Body of pancreas (tissue), 4 donors: ENCODE data around the gene WSB1. TPM values are rescaled to one million over a fixed set of nuclear protein-coding genes. Genes with fewer than 3 reads are reported as not detected.

Experiments used
- ATAC-seq: fragments of 150-250 bp; one replicate; pipeline ENCODE4 v1.9.1; 2016
- DNase-seq, 4 donors: peaks; one replicate each; pipeline ENCODE4 v3.0.0-alpha.2; 2019
- H3K27ac ChIP-seq, 4 donors: fragments of 200-600 bp; sonication (generic); 1 replicate in 3 of 4; 2 replicates in 1 of 4; pipeline versions ENCODE4 v1.5.1 to v1.6.1; 2016 to 2019; ENCODE audit warnings: mild to moderate bottlenecking in 1 of 4, mixed read lengths in 1 of 4, moderate library complexity in 1 of 4
- H3K27me3 ChIP-seq, 2 donors: fragments of 200-600 bp; sonication (generic); one replicate each; pipeline ENCODE4 v1.6.0; 2016; ENCODE audit warnings: mild to moderate bottlenecking in 1 of 2
- H3K36me3 ChIP-seq, 2 donors: fragments of 200-600 bp; sonication (generic); replicated peaks in 1 of 2; 2 replicates each; pipeline ENCODE4 v1.5.1; 2016; ENCODE audit warnings: low read depth in 2 of 2; ENCODE audit not compliant: insufficient read depth in 1 of 2
- H3K4me1 ChIP-seq: fragments of 200-600 bp; sonication (generic); one replicate; pipeline ENCODE4 v1.6.0; 2016
- H3K4me3 ChIP-seq, 2 donors: fragments of 200-600 bp; sonication (generic); 1 replicate in 1 of 2; 2 replicates in 1 of 2; pipeline ENCODE4 v1.5.1; 2016 to 2019
- H3K9me3 ChIP-seq, 3 donors: fragments of 200-600 bp; sonication (generic); 1 replicate in 2 of 3; 2 replicates in 1 of 3; pipeline ENCODE4 v1.5.1; 2016
- CTCF ChIP-seq, 7 experiments: fragments of 450-650 bp in 4 of 7; fragments of 200-600 bp in 3 of 7; sonication (generic) in 3 of 7; IDR thresholded peaks; one replicate each; pipeline ENCODE4 v1.5.1; 2016 to 2019; ENCODE audit warnings: antibody characterized with exemption in 7 of 7
- POLR2A ChIP-seq, 3 donors: fragments of 450-650 bp; IDR thresholded peaks; one replicate each; pipeline ENCODE4 v1.6.1; 2016; ENCODE audit warnings: antibody characterized with exemption in 3 of 3, mild to moderate bottlenecking in 2 of 3
- WGBS, 2 donors: methylation state at CpG; one replicate each; pipeline ENCODE4 v1.1.5; 2017; 5-methylcytosine and 5-hydroxymethylcytosine counted together
- intact Hi-C: fragments of 100-400 bp; cut with DNase I; formaldehyde crosslinking; loops from one replicate; pipeline ENCODE4 v1.15.1; 2023
- total RNA-seq, 2 donors: library from RNA; depleted of rRNA; stranded (reverse); fragments of >200 nt; gene quantifications; one replicate each; pipeline ENCODE4 v1.1.0, GENCODE V29; 2016

The WSB1 gene
- total RNA-seq, 2 donors from 2014 or later: 106 to 147 TPM

GRCh38 chr17:27338536-27338985 is 44.6 kb downstream of the WSB1 start:
- no peaks in the 10 kb centered on the region for H3K27me3 ChIP-seq
- DNase-seq (no peak), ATAC-seq (no peak)
- H3K27ac ChIP-seq: no peak overlapping the region
- H3K4me1 ChIP-seq: peaks cover 11% of the 10 kb centered on the region
- no peaks in the 10 kb centered on the region for H3K36me3 ChIP-seq
- no peaks in the 10 kb centered on the region for H3K9me3 ChIP-seq
- no peak overlapping the region for H3K4me3 ChIP-seq
- intact Hi-C loops: no loop called here
- 79 to 81% methylated on average over 9 of the region's 9 CpGs for WGBS, 2 donors
- TF ChIP-seq CTCF (IDR thresholded peaks at IDR 0.05) (no peak), POLR2A (IDR thresholded peaks at IDR 0.05) (no peak)

- DNase-seq (no peak), ATAC-seq (no peak)
- peaks cover 7% of the 10 kb centered on the region for H3K4me1 ChIP-seq
- no peaks in the 10 kb centered on the region for H3K36me3 ChIP-seq
- TF ChIP-seq POLR2A (IDR thresholded peaks at IDR 0.05): no peak
- TF ChIP-seq CTCF (IDR thresholded peaks at IDR 0.05): no peak
- H3K27me3 ChIP-seq: no peaks in the 10 kb centered on the region
- H3K9me3 ChIP-seq: no peaks in the 10 kb centered on the region
- H3K4me3 ChIP-seq: no peak overlapping the region
- no peak overlapping the region for H3K27ac ChIP-seq
- WGBS, 2 donors: 82 to 92% methylated on average over 9 of the region's 9 CpGs
- intact Hi-C loops: no loop called here
Measured at GRCh38 chr17:27339198-27339835, 45.4 kb downstream of the WSB1 start.

GRCh38 chr17:27339836-27340550 is 46.1 kb downstream of the WSB1 start:
- no peaks in the 10 kb centered on the region for H3K36me3 ChIP-seq
- H3K4me3 ChIP-seq: no peak overlapping the region
- H3K27ac ChIP-seq: no peak overlapping the region
- H3K27me3 ChIP-seq: no peaks in the 10 kb centered on the region
- peaks cover 10% of the 10 kb centered on the region for H3K4me1 ChIP-seq
- ATAC-seq (no peak), DNase-seq (no peak)
- intact Hi-C loops: loop anchor here (5.0 kb wide), 1 partner anchor 98 kb away; no protein-coding TSS in a partner anchor
- H3K9me3 ChIP-seq: no peaks in the 10 kb centered on the region
- 93 to 100% methylated on average over 2 of the region's 2 CpGs for WGBS, 2 donors
- TF ChIP-seq CTCF (IDR thresholded peaks at IDR 0.05) (no peak), POLR2A (IDR thresholded peaks at IDR 0.05) (no peak)

- WGBS, 2 donors: 84 to 85% methylated on average over 7 of the region's 7 CpGs
- intact Hi-C loops: loop anchor here (5.0 kb wide), 1 partner anchor 98 kb away; no protein-coding TSS in a partner anchor
Measured at GRCh38 chr17:27340575-27340974, 46.7 kb downstream of the WSB1 start.

More at GRCh38 chr17:27340575-27340974, 46.7 kb downstream of the WSB1 start:
- DNase-seq: no peak
- no peak for ATAC-seq
- no peaks in the 10 kb centered on the region for H3K27me3 ChIP-seq
- H3K27ac ChIP-seq: peak overlapping the region in 1 of 4 donors; percentile 22
- H3K4me1 ChIP-seq: peaks cover 12% of the 10 kb centered on the region
- H3K4me3 ChIP-seq: no peak overlapping the region
- H3K36me3 ChIP-seq: no peaks in the 10 kb centered on the region
- TF ChIP-seq CTCF (IDR thresholded peaks at IDR 0.05) (no peak), POLR2A (IDR thresholded peaks at IDR 0.05) (no peak)
- H3K9me3 ChIP-seq: no peaks in the 10 kb centered on the region
